Measurements from ENCODE around the gene MAP7D3.

The MAP7D3 gene

DNA sequence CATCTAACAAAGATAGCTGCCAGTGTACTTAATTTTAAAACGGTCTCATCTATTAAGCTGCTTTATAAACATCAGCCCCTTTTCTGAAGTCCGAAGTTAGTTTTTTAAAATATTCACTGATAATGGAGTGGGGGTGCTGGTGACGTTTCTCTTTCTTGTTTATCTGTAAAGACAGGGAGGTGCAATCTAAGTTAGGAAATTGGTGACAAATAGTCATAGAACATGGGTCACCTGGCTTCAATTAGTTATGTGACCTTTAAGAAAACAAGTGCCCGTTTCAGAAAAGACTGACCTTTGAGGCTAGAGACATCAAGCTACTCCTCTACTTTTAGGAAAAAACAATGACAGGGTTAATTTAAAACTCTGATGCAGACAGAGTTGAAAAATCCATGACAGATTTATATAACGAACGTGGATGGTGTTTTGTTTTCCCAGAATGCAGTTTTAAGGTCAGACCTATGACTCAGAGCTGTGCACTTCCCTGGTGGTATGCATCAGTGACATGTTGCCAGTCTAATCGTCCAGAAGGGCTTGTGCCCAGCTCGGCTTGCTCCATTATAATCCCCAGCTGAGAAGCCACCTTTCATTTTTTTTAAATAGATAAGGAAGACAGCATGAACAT lies 65.7 kb downstream of the MAP7D3 start (continued):
- TF ChIP-seq ZNF629 (tag by site-specific recombination; IDR thresholded peaks at IDR 0.05) (peak; percentile 84), TCF7L2 (IDR thresholded peaks at IDR 0.05; ENCODE audit: borderline replicate concordance, low read depth, low read length) (peak; percentile 46; the same call in 1 of the 2 replicates), TRIM28 (IDR thresholded peaks at IDR 0.05; ENCODE audit: borderline replicate concordance, low read length) (0 out of 2 replicates have a peak, but pooled peaks have one; percentile 62), ZNF394 (tag by site-specific recombination; IDR thresholded peaks at IDR 0.05; ENCODE audit: borderline replicate concordance) (peak; percentile 36; the same call in 1 of the 2 replicates), KLF10 (tag by site-specific recombination; IDR thresholded peaks at IDR 0.05) (0 out of 2 replicates have a peak, but pooled peaks have one; percentile 34), ZNF600 (tag by site-specific recombination; IDR thresholded peaks at IDR 0.05) (peak; percentile 53; the same call in 1 of the 2 replicates), ZNF132 (tag by site-specific recombination; IDR thresholded peaks at IDR 0.05; ENCODE audit: borderline replicate concordance) (no peak)
- TF ChIP-seq, protein P1, sequence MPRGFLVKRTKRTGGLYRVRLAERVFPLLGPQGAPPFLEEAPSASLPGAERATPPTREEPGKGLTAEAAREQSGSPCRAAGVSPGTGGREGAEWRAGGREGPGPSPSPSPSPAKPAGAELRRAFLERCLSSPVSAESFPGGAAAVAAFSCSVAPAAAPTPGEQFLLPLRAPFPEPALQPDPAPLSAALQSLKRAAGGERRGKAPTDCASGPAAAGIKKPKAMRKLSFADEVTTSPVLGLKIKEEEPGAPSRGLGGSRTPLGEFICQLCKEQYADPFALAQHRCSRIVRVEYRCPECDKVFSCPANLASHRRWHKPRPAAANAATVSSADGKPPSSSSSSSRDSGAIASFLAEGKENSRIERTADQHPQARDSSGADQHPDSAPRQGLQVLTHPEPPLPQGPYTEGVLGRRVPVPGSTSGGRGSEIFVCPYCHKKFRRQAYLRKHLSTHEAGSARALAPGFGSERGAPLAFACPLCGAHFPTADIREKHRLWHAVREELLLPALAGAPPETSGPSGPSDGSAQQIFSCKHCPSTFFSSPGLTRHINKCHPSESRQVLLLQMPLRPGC (tag by site-specific recombination; IDR thresholded peaks at IDR 0.05) = peak; percentile 62; the same call in 1 of the 2 replicates
- TF ChIP-seq, protein P2, sequence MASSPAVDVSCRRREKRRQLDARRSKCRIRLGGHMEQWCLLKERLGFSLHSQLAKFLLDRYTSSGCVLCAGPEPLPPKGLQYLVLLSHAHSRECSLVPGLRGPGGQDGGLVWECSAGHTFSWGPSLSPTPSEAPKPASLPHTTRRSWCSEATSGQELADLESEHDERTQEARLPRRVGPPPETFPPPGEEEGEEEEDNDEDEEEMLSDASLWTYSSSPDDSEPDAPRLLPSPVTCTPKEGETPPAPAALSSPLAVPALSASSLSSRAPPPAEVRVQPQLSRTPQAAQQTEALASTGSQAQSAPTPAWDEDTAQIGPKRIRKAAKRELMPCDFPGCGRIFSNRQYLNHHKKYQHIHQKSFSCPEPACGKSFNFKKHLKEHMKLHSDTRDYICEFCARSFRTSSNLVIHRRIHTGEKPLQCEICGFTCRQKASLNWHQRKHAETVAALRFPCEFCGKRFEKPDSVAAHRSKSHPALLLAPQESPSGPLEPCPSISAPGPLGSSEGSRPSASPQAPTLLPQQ (tag by site-specific recombination; IDR thresholded peaks at IDR 0.05) = peak; percentile 47; the same call in 1 of the 2 replicates

DNA sequence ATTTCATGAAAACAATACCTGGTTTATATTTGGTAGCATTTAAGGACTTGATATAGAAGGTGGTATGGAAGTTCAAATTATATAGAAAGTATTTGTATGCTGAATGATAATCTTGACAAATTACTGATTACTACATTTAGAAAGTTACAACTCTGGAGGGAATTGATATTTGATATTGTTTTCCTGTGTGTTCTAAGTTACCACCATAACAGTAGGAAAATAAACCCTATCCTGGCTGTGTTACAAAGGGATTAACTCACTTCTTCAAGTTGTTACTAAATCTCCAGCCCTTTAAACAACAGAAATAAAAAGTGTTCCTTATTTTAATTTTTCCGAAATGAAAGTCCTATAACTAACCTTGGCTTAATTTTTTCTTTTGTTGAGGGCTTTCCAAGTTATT lies 67.3 kb downstream of the MAP7D3 start:
- POLR2A ChIA-PET = no interaction called here
- CTCF ChIA-PET = interaction anchor here (0.6 to 1.1 kb wide), 3 partner anchors 156 to 1420 kb away, joined by 3 to 5 read pairs (median 3); no protein-coding TSS in a partner anchor
- peaks cover 22% of the 10 kb centered on the region for H3K4me1 ChIP-seq (ENCODE audit: control insufficient read depth, insufficient read depth, low read length)
- H3K4me3 ChIP-seq (ENCODE audit: low read depth, low read length) = no peak overlapping the region
- H3K27ac ChIP-seq (ENCODE audit: extremely low read depth, low read depth, low read length) = no peak overlapping the region
- no peaks in the 10 kb centered on the region for H3K9me3 ChIP-seq (ENCODE audit: control insufficient read depth, insufficient read depth, low read depth, low read length)
- H3K36me3 ChIP-seq (ENCODE audit: control insufficient read depth in 2 of 2, insufficient read depth in 1 of 2, low read length in 2 of 2) = no peaks in the 10 kb centered on the region; a peak in 1 of 3 replicates
- TF ChIP-seq OVOL3 (tag by site-specific recombination; IDR thresholded peaks at IDR 0.05) (no peak), ZNF768 (tag by site-specific recombination; IDR thresholded peaks at IDR 0.05) (no peak), ZNF423 (tag by site-specific recombination; IDR thresholded peaks at IDR 0.05) (no peak), EGR2 (tag by site-specific recombination; IDR thresholded peaks at IDR 0.05; ENCODE audit: low read depth) (no peak), ZNF202 (tag by site-specific recombination; IDR thresholded peaks at IDR 0.05; ENCODE audit: borderline replicate concordance) (no peak), ZXDB (tag by site-specific recombination; IDR thresholded peaks at IDR 0.05) (peak; percentile 42; the same call in 1 of the 2 replicates), ZFP41 (tag by site-specific recombination; IDR thresholded peaks at IDR 0.05; ENCODE audit: borderline replicate concordance) (no peak), ZNF239 (tag by site-specific recombination; IDR thresholded peaks at IDR 0.05) (no peak), ZEB2 (tag by site-specific recombination; IDR thresholded peaks at IDR 0.05) (no peak), MEIS1 (CRISPR knock-in tag; IDR thresholded peaks at IDR 0.05; ENCODE audit: borderline replicate concordance) (no peak), ZNF121 (tag by site-specific recombination; IDR thresholded peaks at IDR 0.05) (no peak), ZNF600 (tag by site-specific recombination; IDR thresholded peaks at IDR 0.05) (peak; percentile 64; the same call in 1 of the 2 replicates), ZNF426 (tag by site-specific recombination; IDR thresholded peaks at IDR 0.05) (no peak), KLF7 (tag by site-specific recombination; IDR thresholded peaks at IDR 0.05; ENCODE audit: borderline replicate concordance) (no peak), ZNF629 (tag by site-specific recombination; IDR thresholded peaks at IDR 0.05) (peak; percentile 69)
- TF ChIP-seq, protein P3, sequence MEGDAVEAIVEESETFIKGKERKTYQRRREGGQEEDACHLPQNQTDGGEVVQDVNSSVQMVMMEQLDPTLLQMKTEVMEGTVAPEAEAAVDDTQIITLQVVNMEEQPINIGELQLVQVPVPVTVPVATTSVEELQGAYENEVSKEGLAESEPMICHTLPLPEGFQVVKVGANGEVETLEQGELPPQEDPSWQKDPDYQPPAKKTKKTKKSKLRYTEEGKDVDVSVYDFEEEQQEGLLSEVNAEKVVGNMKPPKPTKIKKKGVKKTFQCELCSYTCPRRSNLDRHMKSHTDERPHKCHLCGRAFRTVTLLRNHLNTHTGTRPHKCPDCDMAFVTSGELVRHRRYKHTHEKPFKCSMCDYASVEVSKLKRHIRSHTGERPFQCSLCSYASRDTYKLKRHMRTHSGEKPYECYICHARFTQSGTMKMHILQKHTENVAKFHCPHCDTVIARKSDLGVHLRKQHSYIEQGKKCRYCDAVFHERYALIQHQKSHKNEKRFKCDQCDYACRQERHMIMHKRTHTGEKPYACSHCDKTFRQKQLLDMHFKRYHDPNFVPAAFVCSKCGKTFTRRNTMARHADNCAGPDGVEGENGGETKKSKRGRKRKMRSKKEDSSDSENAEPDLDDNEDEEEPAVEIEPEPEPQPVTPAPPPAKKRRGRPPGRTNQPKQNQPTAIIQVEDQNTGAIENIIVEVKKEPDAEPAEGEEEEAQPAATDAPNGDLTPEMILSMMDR (tag by site-specific recombination; IDR thresholded peaks at IDR 0.05) = no peak
- TF ChIP-seq, protein P1 (tag by site-specific recombination; IDR thresholded peaks at IDR 0.05) = no peak
- TF ChIP-seq, protein P4, sequence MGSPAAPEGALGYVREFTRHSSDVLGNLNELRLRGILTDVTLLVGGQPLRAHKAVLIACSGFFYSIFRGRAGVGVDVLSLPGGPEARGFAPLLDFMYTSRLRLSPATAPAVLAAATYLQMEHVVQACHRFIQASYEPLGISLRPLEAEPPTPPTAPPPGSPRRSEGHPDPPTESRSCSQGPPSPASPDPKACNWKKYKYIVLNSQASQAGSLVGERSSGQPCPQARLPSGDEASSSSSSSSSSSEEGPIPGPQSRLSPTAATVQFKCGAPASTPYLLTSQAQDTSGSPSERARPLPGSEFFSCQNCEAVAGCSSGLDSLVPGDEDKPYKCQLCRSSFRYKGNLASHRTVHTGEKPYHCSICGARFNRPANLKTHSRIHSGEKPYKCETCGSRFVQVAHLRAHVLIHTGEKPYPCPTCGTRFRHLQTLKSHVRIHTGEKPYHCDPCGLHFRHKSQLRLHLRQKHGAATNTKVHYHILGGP (tag by site-specific recombination; IDR thresholded peaks at IDR 0.05) = no peak
- TF ChIP-seq, protein P5, sequence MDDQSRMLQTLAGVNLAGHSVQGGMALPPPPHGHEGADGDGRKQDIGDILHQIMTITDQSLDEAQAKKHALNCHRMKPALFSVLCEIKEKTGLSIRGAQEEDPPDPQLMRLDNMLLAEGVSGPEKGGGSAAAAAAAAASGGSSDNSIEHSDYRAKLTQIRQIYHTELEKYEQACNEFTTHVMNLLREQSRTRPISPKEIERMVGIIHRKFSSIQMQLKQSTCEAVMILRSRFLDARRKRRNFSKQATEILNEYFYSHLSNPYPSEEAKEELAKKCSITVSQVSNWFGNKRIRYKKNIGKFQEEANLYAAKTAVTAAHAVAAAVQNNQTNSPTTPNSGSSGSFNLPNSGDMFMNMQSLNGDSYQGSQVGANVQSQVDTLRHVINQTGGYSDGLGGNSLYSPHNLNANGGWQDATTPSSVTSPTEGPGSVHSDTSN (CRISPR knock-in tag; IDR thresholded peaks at IDR 0.05) = no peak

Data from HEK293 (cell line).